ENCODE results near the gene C11orf91. TPM values are rescaled to one million over a fixed set of nuclear protein-coding genes. Genes with fewer than 3 reads are reported as not detected.
A peak's percentile ranks its signal among the peaks of the same experiment; 100 is the strongest.
"Not testable (repeated sequence)": the region's sequence is repeated elsewhere in the genome, so short reads cannot be mapped to it uniquely, and the experiment has no call there.

The C11orf91 gene
- polyA plus RNA-seq, 1 donor: not detected

GRCh38 chr11:33696931-33697638 lies 3.5 kb downstream of the C11orf91 start:
- no peak for DNase-seq (ENCODE audit: low read depth)

GRCh38 chr11:33696411-33696810 lies 4.2 kb downstream of the C11orf91 start:
- no peak for DNase-seq (ENCODE audit: low read depth)

DNA sequence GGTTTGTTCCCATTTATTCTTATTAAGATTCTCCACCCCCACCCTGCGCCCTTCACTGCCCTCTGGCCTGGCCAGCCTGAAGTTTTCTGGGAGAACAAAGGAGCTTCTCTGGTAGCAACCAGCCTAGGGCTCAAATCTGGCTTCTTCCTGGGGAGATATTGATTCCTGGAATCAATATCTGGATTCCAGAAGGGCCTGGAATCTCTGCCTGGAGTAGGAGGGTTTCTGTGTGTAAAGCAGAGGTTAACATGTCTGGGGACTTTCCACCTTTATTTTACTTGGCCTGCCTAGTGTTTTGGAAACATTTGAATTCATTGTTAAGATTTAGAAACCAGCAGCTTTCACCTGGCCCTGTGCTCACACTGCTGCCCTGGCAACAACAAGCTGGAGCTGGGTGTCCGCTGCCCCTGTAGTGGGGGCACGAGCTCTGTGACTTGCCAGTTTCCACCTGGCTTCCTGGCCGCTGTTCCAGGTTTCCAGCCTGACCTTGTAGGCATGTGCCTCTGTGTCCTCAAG lies 5.5 kb downstream of the C11orf91 start:
- DNase-seq (ENCODE audit: low read depth): no peak

- no peak for DNase-seq (ENCODE audit: low read depth)
Observed at GRCh38 chr11:33694346-33695050, 6.1 kb downstream of the C11orf91 start.

DNA sequence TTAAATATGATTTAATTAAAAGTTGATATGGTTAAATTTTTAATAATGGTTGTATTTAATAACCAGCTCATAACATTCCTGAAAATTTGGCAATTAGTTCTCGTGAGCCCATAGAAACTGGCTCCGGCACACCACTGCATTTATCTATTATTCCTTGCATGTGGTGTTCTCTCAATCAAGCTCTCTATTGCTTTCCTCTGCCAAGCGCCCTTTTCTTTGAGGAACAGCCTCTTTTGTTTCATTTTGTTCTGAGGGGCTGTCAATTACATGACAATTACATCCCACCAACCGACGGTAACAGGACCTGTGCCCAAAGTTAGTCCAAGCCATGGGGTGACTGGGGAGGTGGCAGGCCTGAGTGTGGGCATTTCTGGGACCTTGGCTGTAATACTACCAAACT lies 8.1 kb downstream of the C11orf91 start:
- DNase-seq (ENCODE audit: low read depth): no peak

DNA sequence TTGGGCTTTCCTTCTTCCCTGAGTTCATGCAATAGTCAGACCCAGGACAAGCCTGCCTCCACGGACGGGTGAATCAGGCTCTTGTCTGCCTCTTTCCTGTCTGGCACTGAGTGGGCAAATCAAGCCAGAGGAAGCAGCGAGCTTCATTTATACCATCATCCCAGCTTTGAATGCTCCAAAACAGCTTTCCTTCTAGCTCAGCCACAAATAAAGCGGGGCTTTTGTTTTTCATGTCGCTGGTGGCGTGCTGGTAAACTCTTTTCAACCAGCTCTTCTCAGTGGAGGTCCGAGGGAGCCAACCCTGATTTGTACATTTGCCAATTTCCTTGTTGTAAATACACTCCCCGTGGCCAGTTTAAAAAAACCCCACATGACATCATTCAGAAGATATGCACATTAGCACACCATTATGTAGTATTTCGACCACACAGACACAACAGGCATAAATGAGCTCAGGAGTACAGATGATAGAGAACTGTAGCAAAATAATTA lies 8.6 kb downstream of the C11orf91 start:
- DNase-seq (ENCODE audit: low read depth): peak; percentile 66

DNA sequence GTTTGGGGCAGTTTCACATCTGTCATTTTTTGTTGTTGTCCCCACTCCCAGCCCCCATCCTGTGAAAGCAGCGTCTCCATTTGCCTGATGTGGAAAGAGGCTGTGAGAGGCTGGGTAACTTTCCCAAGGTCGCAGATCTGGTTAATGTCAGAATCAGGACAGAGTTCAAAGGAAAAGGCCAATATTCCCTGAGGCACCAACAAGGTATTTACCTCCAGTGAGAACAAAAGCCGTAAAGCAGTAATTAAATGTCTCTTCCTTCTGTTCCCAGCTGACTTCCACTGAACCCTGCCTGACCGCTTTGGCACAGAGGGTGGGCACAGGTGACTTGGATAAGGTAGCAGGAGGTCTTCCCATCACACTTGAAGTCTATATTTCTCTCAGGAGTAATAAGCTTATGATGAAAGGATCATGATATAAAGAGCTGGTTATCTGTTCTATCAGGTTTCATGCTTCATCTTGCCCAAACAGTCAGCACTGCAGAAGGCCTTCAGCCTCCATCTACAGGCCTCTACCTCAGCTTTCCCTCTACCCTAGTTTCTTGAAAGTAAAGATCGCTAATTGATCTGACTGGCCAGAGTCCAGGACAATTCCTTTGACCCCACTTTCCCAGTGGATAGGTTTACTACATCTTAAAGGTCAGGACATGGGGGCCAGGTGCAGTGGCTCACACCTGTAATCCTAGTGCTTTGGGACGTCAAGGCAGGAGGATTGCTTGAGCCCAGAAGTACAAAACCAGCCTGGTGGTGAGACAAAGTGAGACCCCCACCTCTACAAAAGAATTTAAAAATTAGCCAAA lies 9.4 kb downstream of the C11orf91 start:
- no peak for DNase-seq (ENCODE audit: low read depth)

GRCh38 chr11:33690290-33691065 lies 10.1 kb downstream of the C11orf91 start:
- DNase-seq (ENCODE audit: low read depth): no peak

GRCh38 chr11:33689501-33689900 lies 11.1 kb downstream of the C11orf91 start:
- DNase-seq (ENCODE audit: low read depth): no peak

- DNase-seq (ENCODE audit: low read depth): no peak
Observed at GRCh38 chr11:33689085-33689484, 11.5 kb downstream of the C11orf91 start.

GRCh38 chr11:33687733-33688479 lies 12.7 kb downstream of the C11orf91 start:
- no peak for DNase-seq (ENCODE audit: low read depth)

DNA sequence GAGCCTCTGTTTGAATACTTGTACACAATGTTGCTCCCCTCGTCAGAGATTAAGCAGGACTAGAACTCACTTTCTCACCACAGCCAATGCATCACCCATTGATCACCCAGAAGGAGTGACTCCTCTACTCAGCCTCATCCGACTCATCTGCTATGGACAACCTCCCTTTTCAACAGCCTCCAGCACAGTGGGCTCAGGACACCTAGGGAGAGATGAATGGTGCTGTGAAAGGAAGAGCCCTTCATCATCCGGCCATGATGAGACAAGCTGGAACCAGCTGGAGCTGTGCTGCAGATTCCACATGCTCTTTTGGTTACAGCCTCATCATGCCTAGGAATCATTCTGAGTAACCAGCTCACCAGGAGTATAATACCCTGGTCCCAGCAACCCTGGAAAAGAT lies 15.5 kb downstream of the C11orf91 start:
- DNase-seq (ENCODE audit: low read depth): no peak

GRCh38 chr11:33684003-33684706 lies 16.5 kb downstream of the C11orf91 start:
- DNase-seq (ENCODE audit: low read depth): no peak

- no peak for DNase-seq (ENCODE audit: low read depth)
Observed at GRCh38 chr11:33682446-33682845, 18.2 kb downstream of the C11orf91 start.

DNA sequence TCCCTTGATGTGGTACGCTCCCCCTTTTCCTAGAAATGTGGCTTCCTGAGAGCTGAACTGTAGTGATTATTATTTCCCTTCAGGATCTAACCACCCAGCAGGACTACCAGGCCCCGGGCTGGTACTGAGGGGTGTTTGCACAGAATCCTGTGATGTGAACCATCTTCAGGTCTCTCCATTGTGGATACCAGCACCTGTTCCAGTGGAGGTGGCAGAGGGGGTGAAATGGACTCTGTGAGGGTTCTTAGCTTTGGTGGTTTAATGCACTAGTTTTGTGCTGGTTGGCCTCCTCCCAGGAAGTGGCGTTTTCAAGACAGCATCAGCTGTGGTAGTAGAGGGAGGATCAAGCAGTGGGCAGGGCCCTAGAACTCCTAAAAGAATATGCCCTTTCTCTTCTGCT lies 18.6 kb downstream of the C11orf91 start:
- no peak for DNase-seq (ENCODE audit: low read depth)

- DNase-seq (ENCODE audit: low read depth): not testable (repeated sequence)
Observed at GRCh38 chr11:33678616-33679015, 22.0 kb downstream of the C11orf91 start.

- no peak for DNase-seq (ENCODE audit: low read depth)
Observed at GRCh38 chr11:33674035-33674814, 26.4 kb downstream of the C11orf91 start.

GRCh38 chr11:33672273-33672672 lies 28.4 kb downstream of the C11orf91 start:
- no peak for DNase-seq (ENCODE audit: low read depth)

All from forelimb muscle (tissue), 1 donor.